GM06990 (cell line): ENCODE measurements around the gene SERPINA3.

Experiments
- DNase-seq: peaks from one replicate; pipeline ENCODE4 v3.0.0-alpha.2; 2011; ENCODE audit not compliant: insufficient read length; ENCODE audit errors: extremely low read depth
- H3K27me3 ChIP-seq: replicated peaks from 2 replicates; pipeline ENCODE4 v1.6.0; 2011; ENCODE audit warnings: low read length; ENCODE audit not compliant: control insufficient read depth, insufficient read depth
- H3K36me3 ChIP-seq: 2 replicates; pipeline ENCODE4 v1.5.1; 2011; ENCODE audit warnings: low read length; ENCODE audit not compliant: control insufficient read depth, insufficient read depth
- H3K4me3 ChIP-seq: replicated peaks from 2 replicates; pipeline ENCODE4 v1.5.1; 2011; ENCODE audit warnings: low read depth, mild to moderate bottlenecking, control low read depth, low read length
- TF ChIP-seq, protein P1 (sequence below): IDR thresholded peaks from 2 replicates; pipeline ENCODE4 v1.5.1; 2011; ENCODE audit warnings: low read length, control low read depth, mild to moderate bottlenecking, inconsistent platforms; ENCODE audit not compliant: insufficient read depth, poor library complexity, severe bottlenecking

Gene SERPINA3

DNA sequence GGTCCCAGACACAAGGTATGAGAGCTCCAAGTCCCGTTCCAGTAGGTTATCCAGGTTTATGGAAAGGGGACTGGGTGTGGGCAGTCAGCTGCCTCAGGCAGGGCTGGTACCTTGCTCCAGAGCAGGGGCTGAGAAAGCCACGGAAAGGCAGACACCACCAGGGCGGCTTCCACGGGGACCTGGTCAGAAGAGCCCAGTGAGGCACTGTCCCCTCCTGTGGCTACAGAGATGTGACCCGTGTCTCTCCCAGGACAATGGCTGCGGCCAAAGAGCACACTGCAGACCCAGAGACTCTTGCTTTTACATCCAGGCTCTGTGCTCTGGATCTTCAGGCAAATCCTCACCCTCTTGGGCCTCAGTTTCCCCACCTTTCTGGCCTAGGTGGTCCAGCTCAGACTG, 42.2 kb upstream of the SERPINA3 start:
- Histone ChIP-seq H3K36me3 (no peaks in the 10 kb centered on the region), H3K4me3 (no peak overlapping the region), H3K27me3 (peaks cover 2% of the 10 kb centered on the region)
- TF ChIP-seq, protein P1, sequence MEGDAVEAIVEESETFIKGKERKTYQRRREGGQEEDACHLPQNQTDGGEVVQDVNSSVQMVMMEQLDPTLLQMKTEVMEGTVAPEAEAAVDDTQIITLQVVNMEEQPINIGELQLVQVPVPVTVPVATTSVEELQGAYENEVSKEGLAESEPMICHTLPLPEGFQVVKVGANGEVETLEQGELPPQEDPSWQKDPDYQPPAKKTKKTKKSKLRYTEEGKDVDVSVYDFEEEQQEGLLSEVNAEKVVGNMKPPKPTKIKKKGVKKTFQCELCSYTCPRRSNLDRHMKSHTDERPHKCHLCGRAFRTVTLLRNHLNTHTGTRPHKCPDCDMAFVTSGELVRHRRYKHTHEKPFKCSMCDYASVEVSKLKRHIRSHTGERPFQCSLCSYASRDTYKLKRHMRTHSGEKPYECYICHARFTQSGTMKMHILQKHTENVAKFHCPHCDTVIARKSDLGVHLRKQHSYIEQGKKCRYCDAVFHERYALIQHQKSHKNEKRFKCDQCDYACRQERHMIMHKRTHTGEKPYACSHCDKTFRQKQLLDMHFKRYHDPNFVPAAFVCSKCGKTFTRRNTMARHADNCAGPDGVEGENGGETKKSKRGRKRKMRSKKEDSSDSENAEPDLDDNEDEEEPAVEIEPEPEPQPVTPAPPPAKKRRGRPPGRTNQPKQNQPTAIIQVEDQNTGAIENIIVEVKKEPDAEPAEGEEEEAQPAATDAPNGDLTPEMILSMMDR = no peak
- no peak for DNase-seq

DNA sequence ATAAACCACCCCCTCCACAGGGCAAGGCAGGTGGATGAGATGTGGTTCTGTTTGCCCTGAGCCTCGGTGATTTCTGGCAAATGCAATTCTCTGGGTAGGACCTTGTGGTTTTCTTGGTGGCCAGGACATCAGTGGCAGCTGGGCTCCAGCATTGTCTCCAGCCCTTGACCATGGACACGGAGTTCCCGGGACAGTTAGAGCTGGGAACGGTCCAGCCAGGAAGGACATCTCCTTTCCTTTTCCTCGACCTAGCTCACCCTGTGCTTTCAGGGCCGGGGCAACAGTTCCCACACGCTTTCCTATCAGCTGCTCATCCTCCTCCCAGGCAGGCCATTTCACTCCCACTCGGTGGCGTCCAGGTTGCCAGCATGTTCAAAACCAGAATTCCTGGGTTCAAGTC, 41.8 kb upstream of the SERPINA3 start:
- TF ChIP-seq, protein P1 = no peak
- no peak overlapping the region for H3K4me3 ChIP-seq
- H3K36me3 ChIP-seq = no peaks in the 10 kb centered on the region
- H3K27me3 ChIP-seq = peaks cover 2% of the 10 kb centered on the region
- no peak for DNase-seq

DNA sequence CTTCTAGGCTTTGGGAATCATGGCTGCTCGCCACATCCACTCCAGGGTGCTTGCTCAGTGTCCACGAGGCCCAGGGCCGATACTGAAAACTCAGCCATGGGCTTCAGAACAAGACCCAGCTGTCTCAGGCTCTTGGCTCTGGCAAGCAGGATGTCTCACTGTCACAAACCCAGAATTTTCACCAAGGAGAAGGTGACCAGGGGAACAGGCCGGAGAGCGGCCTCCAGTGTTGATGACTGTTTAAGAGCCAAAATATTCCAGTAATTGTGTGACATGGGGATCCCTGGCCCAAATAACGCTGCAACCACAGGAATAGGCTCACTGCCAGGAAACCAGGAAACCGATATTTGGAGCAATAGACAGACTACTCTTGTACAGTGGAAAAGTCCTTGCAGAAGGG, 40.8 kb upstream of the SERPINA3 start:
- no peaks in the 10 kb centered on the region for H3K36me3 ChIP-seq
- DNase-seq = no peak
- TF ChIP-seq, protein P1 = no peak
- H3K4me3 ChIP-seq = no peak overlapping the region
- H3K27me3 ChIP-seq = peaks cover 2% of the 10 kb centered on the region

DNA sequence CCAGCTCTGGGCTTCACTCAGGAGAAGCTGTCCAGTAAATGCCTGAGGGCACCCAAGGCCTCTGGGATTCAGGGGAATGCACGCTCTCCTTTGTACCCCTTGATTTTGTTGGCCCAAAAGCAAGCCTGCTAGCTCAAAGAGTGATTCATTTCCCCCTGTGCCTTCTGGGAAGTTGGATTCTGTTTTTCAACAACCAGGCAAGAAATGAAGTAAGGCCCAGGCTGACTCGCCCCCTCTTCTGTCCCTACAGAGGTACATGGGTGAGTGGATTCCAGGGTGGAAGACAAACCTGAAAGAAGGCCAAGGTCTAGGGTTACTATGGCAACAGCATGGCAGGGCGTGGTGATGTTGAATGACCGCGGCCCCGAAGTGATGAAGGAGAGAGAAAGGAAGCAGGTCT, 40.2 kb upstream of the SERPINA3 start:
- Histone ChIP-seq H3K4me3 (no peak overlapping the region), H3K36me3 (no peaks in the 10 kb centered on the region), H3K27me3 (peaks cover 2% of the 10 kb centered on the region)
- TF ChIP-seq, protein P1 = no peak
- no peak for DNase-seq

DNA sequence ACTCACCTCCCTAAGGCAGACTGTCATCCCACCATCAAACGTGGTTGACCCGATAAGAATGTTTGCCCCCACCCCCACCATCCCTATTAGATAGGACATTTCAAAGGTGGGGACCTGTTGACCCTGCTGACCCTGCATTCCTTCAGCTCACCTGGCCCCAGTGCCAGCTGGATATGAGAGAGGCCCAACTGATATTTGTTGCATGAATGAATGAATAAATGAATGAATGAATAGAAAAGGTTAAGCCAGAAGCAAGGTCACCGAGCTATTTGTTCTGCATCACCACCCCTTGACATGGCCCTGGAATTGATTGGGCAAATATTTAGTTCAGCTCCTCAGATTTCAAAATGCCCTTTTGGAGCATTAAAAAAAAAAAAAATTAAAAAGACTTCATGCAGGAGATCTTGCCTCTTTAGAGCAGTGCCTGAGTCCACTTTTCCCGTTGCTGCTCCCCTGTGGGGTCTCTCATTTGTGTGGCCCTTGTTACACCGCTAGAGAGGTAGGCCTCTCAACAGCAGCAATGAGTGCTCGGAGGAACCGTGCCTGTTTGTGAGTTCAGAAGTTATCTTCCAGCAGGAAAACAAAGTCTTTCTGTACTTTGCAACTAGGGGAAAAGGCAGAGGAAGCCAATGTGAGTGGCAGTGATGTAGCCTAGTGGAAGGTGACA, 39.4 kb upstream of the SERPINA3 start:
- TF ChIP-seq, protein P1 = no peak
- H3K4me3 ChIP-seq = no peak overlapping the region
- no peaks in the 10 kb centered on the region for H3K36me3 ChIP-seq
- H3K27me3 ChIP-seq = peaks cover 2% of the 10 kb centered on the region
- DNase-seq = no peak
